Pulmonary artery endothelial cell (primary cell): ENCODE data around the gene PSTK. TPM values are rescaled to one million over a fixed set of nuclear protein-coding genes. Genes with fewer than 3 reads are reported as not detected.

ENCODE experiments used
- DNase-seq: peaks from one replicate; pipeline ENCODE4 v3.0.0-alpha.2; 2011; ENCODE audit warnings: low read depth, low spot score
- total RNA-seq: library from RNA; depleted of rRNA; stranded (reverse); fragments of >200 nt; gene quantifications from 2 replicates; pipeline ENCODE4 v1.2.3, GENCODE V29; 2014

Gene PSTK
- total RNA-seq, 1 donor from 2014 or later: 3.9 TPM

GRCh38 chr10:123019264-123019663 is 39.1 kb downstream of the PSTK start:
- no peak for DNase-seq

- DNase-seq: no peak
These were observed 39.9 kb downstream of the PSTK start for GRCh38 chr10:123019941-123020703.

GRCh38 chr10:123021517-123021916 is 41.3 kb downstream of the PSTK start:
- no peak for DNase-seq

GRCh38 chr10:123024540-123024939 is 44.3 kb downstream of the PSTK start:
- DNase-seq: no peak

GRCh38 chr10:123026302-123026701 is 46.1 kb downstream of the PSTK start:
- DNase-seq: no peak

GRCh38 chr10:123027861-123028260 is 47.7 kb downstream of the PSTK start:
- DNase-seq: no peak

- DNase-seq: no peak
These were observed 50.9 kb downstream of the PSTK start for GRCh38 chr10:123031124-123031523.

- DNase-seq: no peak
These were observed 54.1 kb downstream of the PSTK start for GRCh38 chr10:123034332-123034731.

- no peak for DNase-seq
These were observed 55.4 kb downstream of the PSTK start for GRCh38 chr10:123035467-123036086.

- DNase-seq: no peak
These were observed 58.8 kb downstream of the PSTK start for GRCh38 chr10:123038782-123039631.

GRCh38 chr10:123039632-123039930 is 59.4 kb downstream of the PSTK start:
- no peak for DNase-seq

Other genes with a start within 250 kb of the PSTK start
- 0.99 and 1.1 TPM in 2 replicates for gene CUZD1, start 134.5 kb upstream of the PSTK start, total RNA-seq
- gene FAM24B, start 100.8 kb upstream of the PSTK start, total RNA-seq: 7.1 and 7.9 TPM in 2 replicates
- not detected in 2 replicates for gene FAM24A, start 69.8 kb upstream of the PSTK start, total RNA-seq
- gene C10orf88, start 26.2 kb upstream of the PSTK start, total RNA-seq: 19.3 and 24.5 TPM in 2 replicates
- 2.7 and 3.8 TPM in 2 replicates for gene IKZF5, start 28.4 kb downstream of the PSTK start, total RNA-seq
- 4.5 and 5.7 TPM in 2 replicates for gene ACADSB, start 28.6 kb downstream of the PSTK start, total RNA-seq
- gene HMX3, start 155.6 kb downstream of the PSTK start, total RNA-seq: not detected in 2 replicates
- not detected in 2 replicates for gene HMX2, start 167.7 kb downstream of the PSTK start, total RNA-seq
- 323 and 341 TPM in 2 replicates for gene BUB3, start 174.0 kb downstream of the PSTK start, total RNA-seq